Colonic mucosa (tissue), 4 donors: ENCODE results near the gene SPACA4. TPM values are rescaled to one million over a fixed set of nuclear protein-coding genes. Genes with fewer than 3 reads are reported as not detected.

Experiments
- DNase-seq: peaks from one replicate; pipeline ENCODE4 v3.0.0-alpha.2; 2020
- H3K27ac ChIP-seq: fragments of 200-600 bp; one replicate; pipeline ENCODE4 v1.8.0; 2021
- H3K27me3 ChIP-seq: fragments of 200-600 bp; one replicate; pipeline ENCODE4 v1.8.0; 2021
- H3K36me3 ChIP-seq: fragments of 200-600 bp; one replicate; pipeline ENCODE4 v1.8.0; 2021
- H3K4me1 ChIP-seq: fragments of 200-600 bp; one replicate; pipeline ENCODE4 v1.8.0; 2021; ENCODE audit warnings: mild to moderate bottlenecking
- H3K4me3 ChIP-seq: fragments of 200-600 bp; one replicate; pipeline ENCODE4 v1.8.0; 2021
- H3K9ac ChIP-seq, 2 donors: one replicate each; pipeline ENCODE4 v1.7.0; 2013; ENCODE audit warnings: control low read depth in 2 of 2, low read depth in 2 of 2, low read length in 2 of 2
- H3K9me3 ChIP-seq: fragments of 200-600 bp; one replicate; pipeline ENCODE4 v1.8.0; 2021
- CTCF ChIP-seq: fragments of 200-600 bp; IDR thresholded peaks from one replicate; pipeline ENCODE4 v1.8.0; 2022; ENCODE audit warnings: antibody characterized with exemption, mild to moderate bottlenecking
- intact Hi-C: fragments of 100-400 bp; cut with DNase I; formaldehyde crosslinking; loops from one replicate; pipeline ENCODE4 v1.14.1; 2022
- total RNA-seq, 2 donors: library from RNA; stranded (reverse); fragmentation: NEBNext Ultra II Directional in 1 of 2; extraction: Animal tissue kit (Norgen Biotek cat#: 25700) in 1 of 2; gene quantifications; one replicate each; pipeline ENCODE4 v1.2.1, GENCODE V29; 2021
- donor health status: healthy.
- donor health status: DM: no; HTN: no; CAD: no.
- donor health status: DM: no; HTN: no; CAD: no.

The SPACA4 gene
- total RNA-seq, 2 donors from 2014 or later = 0.27 TPM; not detected in 1

- H3K9ac ChIP-seq = no peak overlapping the region
- H3K4me1 ChIP-seq = no peaks in the 10 kb centered on the region
- peak overlapping the region; percentile 31 for H3K27ac ChIP-seq
- peak overlapping the region; percentile 27 for H3K4me3 ChIP-seq
- intact Hi-C loops = loop anchor here (5.0 kb wide), 3 partner anchors 91 to 196 kb away; no protein-coding TSS in a partner anchor
- no peak for DNase-seq
- no peaks in the 10 kb centered on the region for H3K36me3 ChIP-seq
- peaks cover 5% of the 10 kb centered on the region for H3K27me3 ChIP-seq
- TF ChIP-seq CTCF = no peak
- no peaks in the 10 kb centered on the region for H3K9me3 ChIP-seq
These were observed 40.2 kb downstream of the SPACA4 start for GRCh38 chr19:48646722-48647216.

- Histone ChIP-seq H3K9ac (no peak overlapping the region), H3K4me3 (no peak overlapping the region), H3K27ac (no peak overlapping the region), H3K27me3 (peaks cover 5% of the 10 kb centered on the region), H3K4me1 (no peaks in the 10 kb centered on the region), H3K9me3 (no peaks in the 10 kb centered on the region), H3K36me3 (no peaks in the 10 kb centered on the region)
- intact Hi-C loops = loop anchor here (5.0 kb wide), 3 partner anchors 89 to 194 kb away; no protein-coding TSS in a partner anchor
- no peak for TF ChIP-seq CTCF
- no peak for DNase-seq
These were observed 41.6 kb downstream of the SPACA4 start for GRCh38 chr19:48648134-48648533.

- TF ChIP-seq CTCF = no peak
- DNase-seq = no peak
- Histone ChIP-seq H3K4me1 (no peaks in the 10 kb centered on the region), H3K9me3 (no peaks in the 10 kb centered on the region), H3K27me3 (no peaks in the 10 kb centered on the region), H3K36me3 (no peaks in the 10 kb centered on the region), H3K27ac (no peak overlapping the region), H3K9ac (no peak overlapping the region), H3K4me3 (no peak overlapping the region)
- intact Hi-C loops = no loop called here
These were observed 44.6 kb downstream of the SPACA4 start for GRCh38 chr19:48650974-48651682.

- no peak for TF ChIP-seq CTCF
- H3K27ac ChIP-seq = no peak overlapping the region
- intact Hi-C loops = no loop called here
These were observed 45.1 kb downstream of the SPACA4 start for GRCh38 chr19:48651683-48652048.

GRCh38 chr19:48654299-48655059 is 47.9 kb downstream of the SPACA4 start:
- intact Hi-C loops = no loop called here

More at GRCh38 chr19:48651683-48652048, 45.1 kb downstream of the SPACA4 start:
- H3K4me1 ChIP-seq = no peaks in the 10 kb centered on the region
- H3K36me3 ChIP-seq = no peaks in the 10 kb centered on the region
- H3K9ac ChIP-seq = no peak overlapping the region
- no peak overlapping the region for H3K4me3 ChIP-seq
- no peak for DNase-seq
- H3K27me3 ChIP-seq = no peaks in the 10 kb centered on the region
- no peaks in the 10 kb centered on the region for H3K9me3 ChIP-seq

More at GRCh38 chr19:48654299-48655059, 47.9 kb downstream of the SPACA4 start:
- Histone ChIP-seq H3K9ac (no peak overlapping the region), H3K27ac (no peak overlapping the region), H3K4me1 (no peaks in the 10 kb centered on the region), H3K9me3 (no peaks in the 10 kb centered on the region), H3K27me3 (no peaks in the 10 kb centered on the region), H3K4me3 (no peak overlapping the region), H3K36me3 (no peaks in the 10 kb centered on the region)
- TF ChIP-seq CTCF = no peak
- DNase-seq = no peak
